Stimulated activated CD4-positive, alpha-beta T cell treated with anti-CD3 and anti-CD28 coated beads, TNF-alpha, amount 100 ng/mL, for 48 hours (primary cell): ENCODE data around the gene GNB1.
"Not testable (repeated sequence)": the region's sequence is repeated elsewhere in the genome, so short reads cannot be mapped to it uniquely, and the experiment has no call there.

Experiments used
- DNase-seq, 3 donors: peaks; one replicate each; pipeline ENCODE4 v3.0.0-alpha.2; 2020; ENCODE audit warnings: low read depth in 3 of 3

Gene GNB1

GRCh38 chr1:1761504-1762376 is 129.1 kb downstream of the GNB1 start:
- no peak for DNase-seq

- no peak for DNase-seq
Observed at GRCh38 chr1:1760715-1761114, 130.2 kb downstream of the GNB1 start.

GRCh38 chr1:1760345-1760650 is 130.6 kb downstream of the GNB1 start:
- DNase-seq: no peak

- DNase-seq: no peak
Observed at GRCh38 chr1:1759456-1760344, 131.2 kb downstream of the GNB1 start.

GRCh38 chr1:1758692-1759455 is 132.0 kb downstream of the GNB1 start:
- DNase-seq: no peak

GRCh38 chr1:1758059-1758621 is 132.7 kb downstream of the GNB1 start:
- no peak for DNase-seq

GRCh38 chr1:1757422-1758058 is 133.3 kb downstream of the GNB1 start:
- DNase-seq: no peak

- no peak for DNase-seq
Observed at GRCh38 chr1:1756661-1757421, 134.0 kb downstream of the GNB1 start.

GRCh38 chr1:1755852-1756251 is 135.0 kb downstream of the GNB1 start:
- no peak for DNase-seq

- DNase-seq: no peak
Observed at GRCh38 chr1:1755426-1755825, 135.5 kb downstream of the GNB1 start.

- no peak for DNase-seq
Observed at GRCh38 chr1:1754051-1754815, 136.7 kb downstream of the GNB1 start.

- DNase-seq: no peak
Observed at GRCh38 chr1:1753607-1754005, 137.3 kb downstream of the GNB1 start.

- DNase-seq: no peak
Observed at GRCh38 chr1:1752636-1753606, 138.0 kb downstream of the GNB1 start.

GRCh38 chr1:1752190-1752589 is 138.7 kb downstream of the GNB1 start:
- no peak for DNase-seq

- DNase-seq: not testable (repeated sequence)
Observed at GRCh38 chr1:1749941-1750340, 140.9 kb downstream of the GNB1 start.

GRCh38 chr1:1748686-1749321 is 142.1 kb downstream of the GNB1 start:
- no peak for DNase-seq

- not testable (repeated sequence) for DNase-seq
Observed at GRCh38 chr1:1746566-1746909, 144.3 kb downstream of the GNB1 start.
